Stimulated activated CD8-positive, alpha-beta memory T cell treated with anti-CD3 and anti-CD28 coated beads, Interleukin-15, amount 100 ng/mL, for 1 hour (primary cell): ENCODE data around the gene SLC6A6.

ENCODE experiments used
- DNase-seq: peaks from one replicate; pipeline ENCODE4 v3.0.0-alpha.2; 2020; ENCODE audit warnings: low read depth

SLC6A6 gene

DNA sequence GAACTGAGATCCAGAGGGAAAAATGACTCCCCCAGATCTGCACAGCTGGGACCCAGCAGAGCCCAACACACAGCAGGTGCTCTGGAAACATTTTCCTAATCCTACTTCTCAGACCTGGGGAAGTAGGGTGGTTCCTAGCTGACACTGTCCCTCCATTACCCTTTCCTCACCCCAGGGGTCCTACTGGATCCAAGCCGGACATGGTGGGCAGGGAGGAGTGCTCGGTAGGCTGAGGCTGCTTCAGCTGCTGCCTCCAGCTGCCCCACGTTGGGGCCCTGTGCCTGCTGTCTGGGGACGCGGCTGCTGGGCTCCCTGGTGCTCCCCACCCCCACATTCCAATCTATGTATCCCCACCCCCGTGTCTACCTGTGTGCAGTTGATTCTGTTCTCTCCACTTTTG lies 29.8 kb upstream of the SLC6A6 start:
- no peak for DNase-seq

DNA sequence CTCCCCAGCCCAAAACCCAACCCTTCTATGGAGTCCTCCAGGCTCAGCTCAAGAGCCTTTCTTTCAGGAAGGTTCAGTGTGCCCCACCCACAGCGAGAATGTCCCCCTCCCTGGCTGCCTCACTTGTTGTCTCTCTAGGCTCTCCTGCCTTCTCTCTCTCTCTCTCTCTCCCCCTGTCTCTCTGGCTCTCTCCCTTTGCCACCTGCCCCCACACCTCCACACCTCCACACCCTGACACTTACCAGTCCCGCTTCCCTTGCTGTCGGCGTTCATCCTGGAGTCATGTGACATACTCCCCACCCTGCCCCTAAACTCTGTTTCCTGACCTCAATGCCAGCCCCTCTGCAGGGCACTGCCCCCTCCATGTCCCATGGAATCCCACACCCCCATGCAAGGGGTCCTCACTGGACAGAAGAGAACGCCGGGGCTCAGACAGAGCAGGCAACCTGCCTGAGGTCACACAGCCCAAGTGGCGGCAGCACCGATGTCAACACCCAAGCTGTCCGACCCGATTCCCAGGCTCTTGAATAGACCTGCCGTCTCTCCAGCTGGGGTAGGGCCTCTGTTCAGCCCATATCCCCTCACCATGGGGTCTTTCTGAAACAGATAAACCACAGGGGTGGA lies 28.5 kb upstream of the SLC6A6 start:
- no peak for DNase-seq

DNA sequence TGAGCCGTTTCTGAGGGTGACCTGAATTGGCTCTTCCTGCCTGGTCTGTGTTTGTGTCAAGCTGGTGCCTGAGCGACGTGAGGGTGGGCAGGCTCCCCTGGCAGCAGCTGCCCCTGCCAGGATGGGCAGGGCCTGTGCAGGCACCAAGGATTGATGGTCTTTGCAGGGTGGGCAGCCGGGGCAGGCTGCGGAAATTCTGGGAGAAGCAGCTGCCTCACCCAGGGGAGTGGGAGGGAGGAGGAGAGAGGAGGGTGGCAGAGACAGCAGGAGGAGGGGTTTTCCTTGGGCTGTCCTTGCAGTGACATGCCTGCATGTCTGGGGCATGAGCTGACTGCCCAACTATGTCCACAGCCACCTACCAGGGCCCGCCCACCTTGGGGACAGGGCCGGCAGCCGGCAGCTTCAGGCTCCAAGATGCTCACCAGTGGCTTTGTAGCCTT lies 27.9 kb upstream of the SLC6A6 start:
- DNase-seq = no peak

DNA sequence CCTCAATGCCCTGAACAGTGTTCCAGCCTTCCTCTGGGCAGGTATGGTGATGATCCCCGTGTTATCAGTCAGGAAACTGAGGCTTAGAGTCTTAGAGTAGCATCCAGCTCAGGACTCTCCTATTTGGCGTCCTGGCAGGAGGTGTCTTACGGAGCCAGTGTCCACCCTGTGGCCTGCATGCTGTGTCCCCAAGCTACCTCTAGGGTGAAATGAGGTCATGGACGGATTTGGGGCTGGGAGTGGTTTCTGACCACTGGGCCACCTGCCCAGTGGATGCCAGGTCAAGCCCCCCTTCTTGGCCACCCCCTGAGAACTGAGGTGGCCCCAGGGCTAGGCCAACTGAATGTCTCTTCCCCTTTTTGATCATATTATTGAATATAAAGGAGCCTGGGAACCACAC lies 27.2 kb upstream of the SLC6A6 start:
- no peak for DNase-seq

DNA sequence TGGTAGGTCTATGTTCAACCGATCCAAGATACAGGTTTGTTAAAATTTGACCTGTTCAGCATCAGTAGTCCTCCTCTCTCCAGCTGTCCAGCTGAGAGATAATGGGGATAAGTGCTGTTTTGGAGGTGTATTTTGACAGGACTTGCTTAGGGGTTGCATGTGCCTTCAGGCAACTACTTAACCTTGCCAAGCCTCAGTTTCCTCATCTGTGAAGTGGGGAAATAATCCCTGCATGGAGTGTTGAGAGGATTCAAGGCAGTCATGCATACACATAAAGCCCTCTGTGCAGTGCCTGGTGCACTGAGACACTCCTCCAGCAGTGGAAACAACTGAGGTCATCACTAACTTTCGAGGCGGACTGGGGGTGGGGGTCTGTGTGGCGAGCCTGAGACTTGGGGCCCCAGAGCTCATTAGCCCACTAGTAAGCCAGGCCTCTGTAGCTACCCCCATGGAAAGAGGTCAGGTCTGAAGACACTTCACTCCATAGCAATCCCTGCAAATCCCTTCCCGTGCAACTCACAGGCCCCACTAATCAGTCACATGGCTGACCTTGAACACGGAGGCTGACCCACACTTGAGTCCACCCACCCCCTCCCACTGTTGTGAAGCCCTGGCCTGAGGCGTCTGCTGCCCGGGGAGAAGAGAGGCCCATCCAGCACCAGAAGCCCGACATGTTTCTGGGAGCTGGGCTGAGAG lies 25.9 kb upstream of the SLC6A6 start:
- no peak for DNase-seq

DNA sequence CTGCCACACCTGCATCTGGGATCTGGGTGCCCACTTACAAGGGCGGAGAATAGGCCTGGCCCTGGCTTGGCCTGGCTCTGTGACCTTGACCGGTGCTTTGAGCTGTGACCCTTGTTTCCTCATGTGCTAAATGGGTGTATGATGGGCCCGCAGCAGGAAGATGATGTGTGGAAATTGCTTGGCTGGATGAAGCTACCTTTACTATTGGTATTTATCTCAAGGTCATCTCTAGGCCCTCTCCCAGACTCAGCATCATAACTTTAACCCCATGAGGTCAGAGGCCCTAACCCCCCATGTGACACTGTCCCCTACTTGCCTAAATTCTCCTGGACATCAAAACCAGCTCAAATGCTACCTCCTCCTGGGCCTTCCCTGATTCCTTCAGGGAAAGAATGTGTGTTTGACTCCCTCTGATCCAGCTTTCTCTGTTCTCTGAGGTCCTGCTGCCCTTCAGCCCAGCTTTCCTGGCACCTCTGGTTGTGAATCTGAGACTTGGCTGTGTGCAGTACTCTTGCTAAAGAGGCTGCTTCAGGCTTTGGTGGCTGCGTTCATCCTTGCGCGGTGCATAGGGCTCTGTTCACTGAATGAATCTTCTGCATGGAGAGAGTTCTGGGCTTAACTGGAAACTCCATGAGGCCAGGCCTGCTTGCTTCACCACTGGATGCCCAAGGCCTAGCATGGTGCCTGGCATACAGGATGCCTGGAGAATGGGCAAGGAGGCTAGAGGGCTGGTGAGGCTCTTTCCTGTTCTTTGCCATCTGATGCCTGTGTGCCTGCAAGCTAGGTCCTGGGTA lies 25.2 kb upstream of the SLC6A6 start:
- no peak for DNase-seq

DNA sequence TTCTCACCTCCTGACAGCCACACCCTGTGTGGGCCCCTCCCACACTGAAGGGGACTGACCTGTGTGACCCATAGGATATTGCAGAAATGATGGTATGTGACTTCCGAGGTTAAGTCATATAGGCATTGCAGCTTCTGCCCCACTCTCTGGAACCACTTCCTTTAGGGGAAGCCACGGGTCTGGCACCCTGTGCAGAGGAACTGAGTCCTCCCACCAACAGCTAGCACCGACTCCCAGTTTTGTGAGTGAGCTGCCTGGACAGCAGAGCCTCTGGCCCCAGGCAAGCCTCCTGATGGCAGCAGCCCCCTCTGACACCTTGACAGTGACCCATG lies 24.6 kb upstream of the SLC6A6 start:
- DNase-seq = no peak

DNA sequence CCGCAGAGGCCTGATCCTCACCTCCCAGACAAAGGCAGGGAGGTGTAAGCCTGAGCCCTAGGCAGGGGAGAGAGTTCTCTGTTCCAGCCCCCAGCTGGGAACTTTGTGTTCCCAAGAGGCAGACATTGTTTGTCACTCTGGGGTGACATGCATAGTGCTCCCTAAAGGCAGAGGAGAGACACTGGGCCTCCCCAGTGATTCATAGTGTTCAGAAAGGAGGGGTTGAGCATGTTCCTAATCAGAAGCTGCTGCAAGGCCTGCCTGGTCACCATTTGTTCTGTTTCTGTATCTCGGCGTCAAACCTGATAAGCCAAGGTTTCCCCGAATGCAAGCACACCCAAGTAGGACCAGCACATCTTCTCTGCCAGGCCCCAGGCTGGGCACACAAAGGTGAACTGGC lies 24.0 kb upstream of the SLC6A6 start:
- no peak for DNase-seq

DNA sequence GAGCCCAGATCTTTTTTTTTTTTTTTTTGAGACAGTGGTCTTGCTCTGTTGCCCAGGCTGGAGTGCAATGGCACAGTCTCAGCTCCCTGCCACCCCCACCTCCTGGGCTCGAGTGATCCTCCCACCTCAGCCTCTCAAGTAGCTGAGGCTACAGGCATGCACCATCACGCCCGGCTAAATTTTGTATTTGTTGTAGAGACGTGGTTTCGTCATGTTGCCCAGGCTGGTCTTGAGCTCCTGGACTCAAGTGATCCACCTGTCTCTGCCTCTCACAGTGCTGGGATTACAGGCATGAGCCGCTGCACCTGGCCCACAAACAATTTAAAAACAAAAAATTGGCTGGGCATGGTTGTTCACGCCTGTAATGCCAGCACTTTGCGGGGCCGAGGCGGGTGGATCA lies 22.6 kb upstream of the SLC6A6 start:
- no peak for DNase-seq

DNA sequence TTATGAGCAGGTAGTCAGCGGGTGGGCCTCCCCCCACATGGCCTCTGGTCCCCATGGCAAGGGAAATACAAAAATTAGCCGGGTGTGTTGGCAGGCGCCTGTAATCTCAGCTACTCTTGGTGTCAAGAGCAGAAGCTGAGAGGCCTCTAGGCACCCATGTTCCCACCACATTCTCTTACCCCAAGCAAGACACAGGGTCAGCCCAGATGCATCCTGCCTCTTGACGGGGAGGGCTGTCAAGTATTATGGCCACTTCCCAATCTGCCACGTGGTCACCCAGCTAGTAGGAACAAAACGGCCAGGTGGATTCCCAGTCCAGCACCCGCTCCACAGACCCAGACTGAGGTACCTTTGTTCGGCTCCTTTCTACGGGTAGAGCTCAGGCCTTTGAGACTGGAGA lies 16.2 kb upstream of the SLC6A6 start:
- DNase-seq = no peak

DNA sequence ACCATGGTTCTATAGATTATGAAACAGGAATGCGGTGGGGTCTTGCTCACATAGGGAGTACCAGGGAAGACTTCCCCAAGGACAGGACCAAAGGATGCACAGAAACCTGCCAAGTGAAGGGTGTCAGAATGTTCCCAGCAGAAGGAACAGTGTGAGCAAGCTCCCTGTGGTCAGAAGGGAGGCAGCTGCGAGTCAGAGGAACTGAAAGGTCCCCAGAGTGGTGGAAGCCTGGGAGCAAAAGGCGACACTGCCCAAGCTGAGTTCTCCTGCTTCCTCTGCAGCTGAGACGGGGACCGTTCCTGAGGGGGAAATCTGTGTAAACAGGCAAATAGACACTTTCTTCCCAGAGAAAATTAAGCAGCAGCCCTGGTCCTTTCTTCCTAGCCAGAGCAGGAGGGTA lies 14.2 kb upstream of the SLC6A6 start:
- DNase-seq = no peak

DNA sequence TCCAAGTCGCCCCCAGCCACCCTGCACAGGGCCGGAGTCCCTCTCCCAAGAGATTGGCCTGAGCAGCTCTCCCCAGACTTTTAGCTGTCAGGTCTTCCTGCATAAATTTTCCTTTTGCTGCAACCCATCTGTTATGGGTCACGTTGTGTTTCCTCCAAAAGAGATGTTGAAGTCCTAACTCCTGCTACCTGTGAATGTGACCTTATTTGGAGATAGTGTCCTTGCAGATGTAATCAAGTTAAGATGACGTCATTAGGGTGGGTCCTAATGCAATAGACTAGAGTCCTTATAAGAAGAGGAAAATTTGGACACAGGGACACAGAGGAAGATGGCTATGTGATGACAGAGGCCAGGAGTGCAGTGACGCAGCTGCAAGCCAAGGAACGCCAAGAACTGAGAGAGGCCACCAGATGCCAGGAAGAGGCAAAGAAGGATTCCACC lies 13.2 kb upstream of the SLC6A6 start:
- no peak for DNase-seq

DNA sequence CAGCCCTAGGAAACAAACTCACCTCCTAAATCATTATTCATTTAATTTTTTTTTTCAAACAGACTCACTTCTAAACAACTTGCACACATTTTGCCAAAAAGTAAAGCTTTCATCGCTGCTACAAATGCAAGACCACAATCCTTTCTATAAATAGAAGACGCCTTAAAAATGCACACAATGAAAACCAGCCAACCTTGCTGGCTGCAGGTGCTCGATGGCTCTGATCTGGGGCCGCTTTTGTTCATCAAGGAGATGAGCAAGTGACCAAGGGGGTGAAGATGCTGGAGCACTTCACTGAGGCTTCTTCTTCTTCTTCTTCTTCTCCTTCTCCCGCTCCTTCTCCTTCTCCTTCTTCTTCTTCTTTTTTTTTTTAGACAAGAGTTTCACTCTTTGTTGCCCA lies 12.7 kb upstream of the SLC6A6 start:
- no peak for DNase-seq

DNA sequence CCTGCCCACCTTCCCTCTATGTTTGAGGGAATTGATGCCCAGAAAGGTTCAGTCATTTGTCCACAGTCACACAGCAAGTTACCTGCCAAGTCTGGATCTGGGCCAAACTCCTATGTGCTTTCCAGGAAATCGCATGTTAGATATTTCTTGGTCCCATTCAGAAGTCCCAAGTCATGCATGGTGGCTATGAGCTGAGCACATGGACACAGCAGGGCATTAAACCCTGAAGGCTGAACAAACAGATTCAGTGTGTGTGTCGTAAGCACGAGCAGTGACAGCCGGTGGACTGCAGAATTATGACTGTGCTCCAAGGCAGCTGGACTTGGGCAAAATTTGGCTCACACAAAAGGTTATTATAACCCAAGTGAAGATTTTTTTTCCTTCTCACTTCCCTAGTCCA lies 11.4 kb upstream of the SLC6A6 start:
- no peak for DNase-seq

DNA sequence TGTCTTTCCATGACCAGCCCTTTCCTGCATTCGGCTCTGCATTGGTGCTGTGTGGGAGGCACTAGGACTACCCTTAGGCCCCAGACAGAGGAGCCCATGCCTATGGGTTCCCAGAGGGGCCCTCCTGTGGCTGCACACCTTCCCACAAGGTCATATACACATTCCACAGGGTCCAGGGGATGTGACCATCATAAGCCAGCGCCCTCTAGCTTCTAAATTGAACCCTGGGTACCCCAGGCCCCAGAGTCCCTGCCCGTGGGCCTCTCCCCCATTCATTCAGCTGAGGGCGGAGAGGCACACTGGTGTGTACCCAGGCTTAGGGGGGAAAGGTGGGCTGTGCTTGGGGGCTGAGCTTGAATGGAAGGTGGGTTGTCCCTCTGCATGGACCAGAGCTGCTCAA lies 10.2 kb upstream of the SLC6A6 start:
- DNase-seq = no peak

DNA sequence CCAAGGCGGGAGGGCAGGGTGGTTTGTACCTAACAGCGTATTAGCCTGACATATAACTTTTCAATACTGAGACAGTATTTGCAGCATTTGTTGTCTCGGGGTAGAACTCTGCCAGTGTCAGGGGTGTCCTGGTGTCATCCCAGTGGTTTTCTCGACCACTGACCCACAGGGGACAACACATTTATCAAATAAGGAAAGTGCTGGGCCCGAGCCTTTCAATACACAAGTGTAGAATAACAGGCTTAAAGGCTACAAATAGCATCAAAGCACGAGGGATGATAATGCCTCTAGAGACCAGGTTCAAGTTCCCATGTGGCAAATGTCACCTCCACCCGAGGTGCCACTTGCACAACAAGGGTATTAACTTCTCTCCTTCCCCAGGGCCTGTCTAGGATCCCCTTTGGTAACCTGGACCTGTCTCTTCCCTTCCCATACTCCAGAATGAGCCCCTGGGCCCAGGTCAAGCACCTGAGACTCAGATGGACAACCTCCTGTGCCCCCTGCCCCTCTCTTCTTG lies 9.5 kb upstream of the SLC6A6 start:
- DNase-seq = no peak

DNA sequence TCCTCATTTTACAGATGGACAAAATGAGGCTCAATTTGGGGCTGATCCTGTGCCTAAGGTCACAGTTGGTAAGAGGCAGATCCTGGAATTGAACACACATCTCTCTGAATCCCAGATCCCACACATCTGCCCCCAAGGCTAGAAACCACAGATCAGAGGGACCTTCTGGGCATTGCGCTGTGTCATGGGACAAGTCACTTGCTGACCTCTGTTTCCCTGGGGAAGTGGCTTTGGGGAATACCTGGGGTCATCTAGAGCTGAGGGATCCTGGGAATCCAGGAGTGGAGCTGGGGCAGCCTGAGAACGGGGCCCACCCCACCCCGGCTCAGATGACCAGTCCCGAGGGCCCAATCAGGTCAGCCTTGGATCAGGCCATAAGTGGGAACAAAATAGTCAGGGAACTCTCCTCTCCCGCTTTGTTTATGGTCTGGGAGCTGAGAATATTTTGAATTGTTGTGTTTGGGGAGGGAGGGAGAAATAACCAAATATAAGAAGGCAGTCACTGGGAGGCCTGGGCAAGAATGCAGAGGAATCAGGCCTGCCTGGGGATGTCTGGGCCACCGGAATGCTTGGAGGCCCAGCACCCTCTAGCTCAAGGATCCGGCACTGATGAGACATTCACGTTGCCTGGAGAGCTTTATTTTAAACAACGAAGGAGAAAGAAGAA lies 8.8 kb upstream of the SLC6A6 start:
- DNase-seq = no peak

DNA sequence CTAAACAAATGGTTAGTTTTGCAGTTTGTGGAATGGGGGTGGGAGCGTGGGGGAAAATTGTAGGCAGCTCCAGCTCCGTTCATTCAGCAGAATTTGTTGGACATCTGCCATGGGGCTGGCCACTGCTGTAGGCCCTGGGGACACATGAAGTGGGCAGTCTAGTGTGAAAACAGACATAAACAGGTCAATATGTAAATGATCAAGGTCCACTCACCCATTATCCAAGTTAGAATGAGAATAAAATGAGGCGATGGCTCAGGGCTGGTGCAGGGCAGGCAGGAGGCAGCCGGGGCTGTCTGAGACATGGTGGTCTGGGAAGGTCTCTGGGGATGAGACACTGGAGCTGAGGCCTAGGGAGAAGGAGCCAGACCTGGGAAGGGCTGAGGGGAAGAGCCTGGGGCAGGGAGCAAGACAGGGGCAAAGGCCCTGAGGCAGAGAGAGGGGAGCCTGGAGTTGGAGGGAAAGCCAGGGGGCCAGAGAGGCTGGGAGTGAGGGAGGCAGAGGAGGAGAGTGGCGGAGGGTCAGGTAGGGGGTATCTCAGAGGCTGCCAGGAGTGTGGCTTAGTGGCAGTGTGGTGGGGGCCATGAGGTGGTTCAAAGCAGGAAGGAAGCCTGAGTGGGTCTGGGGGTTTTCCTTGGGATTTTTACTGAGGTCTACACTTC lies 6.2 kb upstream of the SLC6A6 start:
- no peak for DNase-seq

DNA sequence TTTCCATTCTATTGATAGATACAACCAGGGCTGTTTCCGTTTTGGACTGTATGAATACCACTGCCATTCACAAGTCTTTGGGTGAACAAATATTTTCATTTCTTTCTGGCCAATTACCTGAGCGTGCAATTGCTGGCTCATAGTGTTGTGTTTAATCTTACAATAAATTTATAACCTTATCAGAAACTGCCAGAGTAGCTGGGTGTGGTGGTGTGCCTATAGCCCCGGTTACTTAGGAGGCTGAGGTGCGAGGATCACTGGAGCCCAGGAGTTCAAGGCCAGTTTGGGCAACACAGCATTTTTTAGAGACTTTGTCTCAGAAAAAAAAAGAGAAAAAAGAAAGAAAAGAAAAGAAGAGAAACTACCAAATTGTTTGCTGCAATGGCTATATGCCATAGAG lies 5.4 kb upstream of the SLC6A6 start:
- DNase-seq = no peak

DNA sequence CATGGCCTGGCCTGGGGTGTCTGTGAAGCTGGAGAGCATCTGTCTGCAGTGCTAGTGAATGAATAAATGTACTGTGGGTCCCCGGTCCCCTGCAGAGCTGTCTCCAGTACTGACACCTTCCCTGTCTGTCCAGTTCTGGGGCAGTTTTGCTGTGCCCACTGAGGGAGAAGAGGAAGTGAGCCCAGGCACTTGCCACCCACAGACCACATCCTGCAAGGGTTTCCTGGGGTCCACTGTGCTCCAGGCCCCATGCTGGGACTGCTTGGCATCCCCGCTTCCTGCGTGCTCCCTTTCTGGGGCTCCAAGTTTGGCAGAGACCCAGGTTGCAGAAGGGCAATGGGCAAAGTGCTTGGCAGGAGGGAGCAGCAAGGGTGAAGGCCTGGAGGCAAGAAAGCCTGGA lies 4.9 kb upstream of the SLC6A6 start:
- DNase-seq = no peak

DNA sequence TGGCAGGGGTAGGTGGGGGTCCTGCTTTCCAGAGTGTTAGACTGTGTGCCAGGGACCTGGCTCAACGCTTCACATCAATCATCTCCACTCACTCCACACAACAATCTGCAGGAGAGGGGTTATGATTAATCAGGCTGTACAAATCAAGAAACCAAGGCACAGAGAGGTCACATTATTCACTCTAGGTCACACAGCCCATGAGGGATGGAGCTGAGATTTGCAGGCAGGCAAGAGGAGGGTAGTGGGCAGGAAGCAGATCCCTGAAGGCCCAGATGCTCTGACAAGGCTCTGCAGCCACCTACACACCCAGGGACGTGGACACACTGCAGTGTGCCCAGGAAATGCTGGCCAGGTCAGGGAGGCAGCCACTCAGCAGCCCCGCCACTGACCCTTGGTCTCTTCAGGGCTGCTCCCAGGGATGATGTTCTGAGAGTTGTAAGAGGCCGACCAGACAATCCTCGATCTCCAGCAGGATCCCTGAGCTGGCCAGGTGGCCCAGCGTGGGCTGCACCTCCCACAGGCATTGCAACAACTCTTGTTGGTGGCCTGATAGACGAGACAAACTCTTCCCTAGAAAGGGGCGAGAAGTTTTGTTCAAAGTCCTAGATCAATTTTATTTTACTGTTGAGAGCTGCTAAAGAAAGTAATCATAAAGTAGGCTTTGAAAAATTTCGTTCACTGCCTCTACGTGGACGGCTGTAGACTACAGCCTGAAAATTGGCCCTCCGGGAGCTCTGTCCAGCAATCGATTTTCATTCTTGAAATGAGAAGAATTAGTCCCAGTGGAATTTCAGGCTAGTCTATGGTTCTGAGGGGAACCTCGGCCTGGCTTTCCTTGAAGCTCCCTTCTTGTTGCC lies 4.2 kb upstream of the SLC6A6 start:
- no peak for DNase-seq
